Tibial nerve (tissue), 4 donors: ENCODE data around the gene SDK1.

Experiments
- CTCF ChIP-seq, 5 experiments: fragments of 200-600 bp in 3 of 5; fragments of 450-650 bp in 2 of 5; sonication (generic) in 3 of 5; IDR thresholded peaks; one replicate each; pipeline ENCODE4 v1.5.1; 2016 to 2019; ENCODE audit warnings: antibody characterized with exemption in 5 of 5, mild to moderate bottlenecking in 3 of 5, moderate library complexity in 2 of 5
- EP300 ChIP-seq, 2 donors: sonication (generic); formaldehyde crosslinking; IDR thresholded peaks; one replicate each; pipeline ENCODE4 v1.6.1; 2017; ENCODE audit warnings: antibody characterized with exemption in 2 of 2, mild to moderate bottlenecking in 1 of 2

- TF ChIP-seq CTCF (IDR thresholded peaks at IDR 0.05) = no peak
- TF ChIP-seq EP300 (IDR thresholded peaks at IDR 0.05) = no peak
Measured at GRCh38 chr7:4225361-4225771, 924.3 kb downstream of the SDK1 start.
